ENCODE measurements around the gene CHRND.

CHRND gene

DNA sequence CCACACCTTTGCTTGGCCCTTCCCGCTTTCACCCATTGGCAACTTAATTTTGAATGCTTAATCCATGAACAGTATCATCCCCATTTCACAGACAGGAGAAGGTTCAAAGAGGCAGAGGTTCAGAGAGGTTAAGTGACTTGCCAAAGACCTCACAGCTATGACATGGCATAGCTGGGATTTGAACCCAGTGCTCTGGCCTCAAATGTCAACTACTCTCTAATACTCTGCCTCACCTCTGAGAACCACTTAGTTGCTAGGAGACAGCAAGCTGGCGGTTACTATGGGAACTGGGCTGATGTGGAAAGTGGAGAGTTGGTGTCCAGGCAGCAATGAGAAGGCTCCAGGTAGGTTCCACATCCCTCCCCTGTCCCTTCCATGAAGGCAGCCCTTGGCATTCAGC is 21.5 kb upstream of the CHRND start:
- DNase-seq = no peak

DNA sequence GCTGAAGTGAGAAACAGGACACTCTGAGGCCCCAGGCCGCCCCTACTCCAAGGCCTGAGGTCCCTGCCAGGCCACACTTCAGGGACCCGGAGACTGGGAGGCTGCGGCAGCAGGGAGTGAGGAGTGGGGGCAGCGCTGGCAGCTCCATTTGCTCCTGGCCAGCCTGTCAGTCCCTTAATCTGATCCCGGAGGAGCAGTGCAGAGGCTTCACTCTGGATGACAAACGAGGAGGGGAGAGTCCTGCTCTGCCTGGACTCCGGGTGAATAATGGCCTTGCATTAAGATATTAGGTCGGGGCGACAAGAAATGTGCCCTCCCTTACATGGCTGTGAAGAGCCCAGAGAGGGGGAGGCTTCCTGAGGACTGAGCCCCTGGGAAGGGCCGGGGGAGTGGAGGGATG is 20.1 kb upstream of the CHRND start:
- no peak for DNase-seq

DNA sequence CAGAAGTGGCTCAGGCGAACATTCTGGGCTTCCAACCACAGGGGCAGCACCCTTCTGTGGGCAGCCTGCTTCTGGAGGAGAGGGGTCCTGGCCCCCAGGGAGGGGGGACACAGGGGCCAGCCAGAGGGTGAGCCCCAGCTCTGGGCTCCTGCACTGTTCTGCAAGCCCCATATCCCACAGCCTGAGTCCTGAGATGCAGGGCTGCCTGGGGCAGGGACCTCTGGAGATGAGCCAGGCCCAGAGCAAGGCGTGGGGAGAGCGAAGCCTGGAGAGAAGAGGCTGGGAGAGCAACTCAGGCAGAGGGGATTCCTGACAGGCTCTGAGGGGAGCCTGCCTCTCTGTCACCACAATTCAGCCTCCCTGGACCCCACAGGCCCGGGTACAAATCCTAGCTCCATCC is 19.3 kb upstream of the CHRND start:
- no peak for DNase-seq

- DNase-seq = no peak
These were observed 17.7 kb upstream of the CHRND start for GRCh38 chr2:232508251-232508650.

DNA sequence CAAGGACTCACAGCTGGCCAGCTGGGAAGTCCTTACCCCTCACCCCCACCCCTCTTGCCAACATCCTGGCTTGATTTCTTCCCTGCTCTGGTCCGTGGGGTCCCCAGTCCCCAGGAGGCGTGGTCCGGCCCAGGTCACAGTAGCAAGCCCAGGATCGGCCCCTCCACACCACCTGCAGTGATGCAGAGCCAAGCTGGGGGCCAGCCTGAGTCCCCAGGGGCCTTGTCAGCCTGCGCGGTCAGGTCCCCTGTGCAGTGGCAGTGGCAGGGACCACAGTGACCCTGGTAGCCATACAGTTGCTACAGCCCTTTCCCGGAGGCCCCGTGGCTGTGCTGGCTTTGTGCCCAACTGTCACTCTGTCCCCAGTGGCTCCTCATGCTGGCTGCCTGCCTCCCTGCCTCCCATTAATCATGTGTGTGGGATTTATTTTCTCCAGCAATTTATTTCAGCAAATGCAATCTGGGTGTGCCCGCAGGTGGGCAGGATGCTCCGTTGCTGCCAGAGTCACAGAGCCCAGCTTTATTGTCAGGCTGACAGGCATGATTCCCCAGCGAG is 14.5 kb upstream of the CHRND start:
- DNase-seq = no peak

DNA sequence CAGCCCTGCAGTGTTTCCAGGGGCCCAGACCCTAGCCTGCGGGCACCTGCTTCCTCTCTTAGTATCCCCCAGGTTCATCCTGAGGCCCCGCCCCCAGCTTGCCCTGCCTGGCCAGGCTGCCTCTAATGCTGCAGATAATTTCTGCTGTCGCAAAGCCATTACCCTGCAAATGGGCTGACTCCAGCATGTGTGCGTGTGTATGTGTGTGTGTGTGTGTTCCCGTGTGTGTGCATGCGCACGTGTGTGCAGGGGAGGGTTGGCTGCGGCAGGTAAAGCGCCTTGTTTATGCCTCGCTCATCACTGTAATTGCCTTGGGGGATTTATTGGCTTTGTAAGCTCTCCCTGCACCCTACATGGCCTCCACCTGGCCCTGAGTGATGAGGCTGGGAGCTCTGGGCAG is 13.4 kb upstream of the CHRND start:
- DNase-seq = no peak

DNA sequence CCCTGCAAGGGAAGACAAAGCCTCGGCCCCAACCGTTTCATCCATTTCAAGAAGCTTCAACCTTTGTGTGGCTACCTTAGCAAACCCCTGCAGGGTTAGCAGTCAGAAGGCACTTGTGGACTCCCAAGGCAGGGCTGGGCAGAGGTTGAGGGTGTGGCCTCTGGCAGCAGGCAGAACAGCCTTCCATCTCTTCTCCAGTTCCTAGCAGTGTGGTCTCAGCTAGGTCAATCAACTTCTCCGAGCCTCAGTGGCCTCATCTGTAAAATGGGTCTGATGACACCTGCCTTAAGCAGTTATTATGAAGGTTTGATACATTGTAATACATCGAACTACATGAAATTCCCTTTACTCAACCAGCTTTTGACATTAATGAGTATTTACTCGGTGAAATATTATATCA is 12.6 kb upstream of the CHRND start:
- no peak for DNase-seq

DNA sequence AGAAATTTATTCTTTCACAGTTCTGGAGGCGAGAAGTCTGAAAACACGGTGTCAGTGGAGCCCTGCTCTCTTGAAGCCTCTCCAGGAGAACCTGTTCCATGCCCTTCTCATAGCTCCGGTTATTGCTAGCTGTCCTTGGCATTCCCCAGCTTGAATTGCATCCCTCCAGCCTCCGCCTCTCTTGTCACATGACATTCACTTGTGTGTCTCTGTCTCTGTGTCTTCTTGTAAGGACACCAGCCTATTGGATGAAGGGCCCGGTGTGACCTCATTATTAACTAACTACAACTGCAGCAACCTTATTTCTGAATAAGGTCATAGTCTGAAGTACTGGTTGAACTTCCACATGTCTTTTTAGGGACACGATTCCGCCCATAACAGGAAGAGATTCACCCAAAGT is 10.3 kb upstream of the CHRND start:
- no peak for DNase-seq

GRCh38 chr2:232516551-232516950 is 9.4 kb upstream of the CHRND start:
- DNase-seq = no peak

DNA sequence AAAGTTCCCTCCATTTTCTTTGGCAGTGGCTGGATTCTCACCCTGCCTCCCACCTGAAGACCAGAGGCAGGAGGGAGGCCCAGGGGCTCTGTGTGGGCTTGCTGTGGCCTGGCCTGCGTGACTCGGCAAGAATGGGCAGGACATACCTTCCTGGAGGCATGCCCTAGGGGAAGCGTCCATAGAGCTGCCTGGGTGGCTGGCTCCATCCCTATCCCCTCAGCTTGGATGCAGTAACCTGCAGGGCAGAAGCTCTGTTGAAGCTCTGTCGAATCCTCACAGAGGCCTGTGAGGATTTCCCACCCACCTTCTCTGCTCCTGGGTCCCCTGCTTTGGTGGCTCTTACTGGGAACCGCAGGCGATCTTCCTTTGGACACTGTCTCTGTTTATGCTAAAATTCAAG is 7.1 kb upstream of the CHRND start:
- no peak for DNase-seq

DNA sequence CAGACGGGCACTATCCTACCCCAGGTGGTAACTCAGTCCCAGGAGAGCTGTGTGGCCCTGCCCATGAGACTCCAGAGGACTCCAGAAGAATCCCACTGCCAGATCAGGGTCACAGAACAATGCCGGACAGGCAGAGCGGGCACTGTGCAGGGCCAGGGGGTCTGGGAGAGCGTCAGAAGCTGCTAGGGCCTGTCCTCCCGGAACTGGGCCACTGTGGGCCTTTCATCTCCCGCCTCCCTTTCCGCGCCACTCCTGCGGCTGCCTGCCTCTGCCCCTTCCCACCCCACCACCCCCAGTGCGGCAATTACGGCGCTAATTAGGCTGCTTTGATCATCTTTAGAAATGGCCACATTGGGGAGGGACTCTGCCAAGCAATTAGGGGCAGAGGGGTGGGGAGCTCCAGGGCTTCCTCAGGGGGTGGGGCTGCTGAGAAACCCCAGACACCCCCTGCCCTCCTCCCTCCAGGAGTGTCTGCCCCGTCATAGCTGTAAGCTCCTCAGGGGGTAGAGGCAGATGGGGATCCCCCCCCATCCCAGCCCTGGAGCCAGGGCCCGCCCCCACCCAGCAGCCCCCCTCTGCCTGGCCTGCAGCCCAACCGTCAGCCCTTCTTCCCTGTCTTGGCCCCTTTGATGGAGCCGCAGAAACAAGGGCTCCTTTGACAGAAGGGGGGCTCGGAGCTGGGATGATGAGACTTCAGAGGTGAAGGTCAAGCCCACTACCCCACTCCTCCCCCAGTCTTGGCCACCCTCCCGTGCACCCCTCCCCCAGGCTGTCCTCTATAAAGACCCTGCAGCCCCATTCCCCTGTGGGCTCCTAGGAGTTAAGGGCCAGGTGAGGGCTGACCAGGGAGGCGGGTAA is 6.2 kb upstream of the CHRND start, which contains the start of gene PRSS56:
TSS of gene PRSS56 (plus strand) at position 808 of the 858 bp plus-strand sequence. CDS start 211 bp downstream, outside the sequence.
- DNase-seq = no peak

DNA sequence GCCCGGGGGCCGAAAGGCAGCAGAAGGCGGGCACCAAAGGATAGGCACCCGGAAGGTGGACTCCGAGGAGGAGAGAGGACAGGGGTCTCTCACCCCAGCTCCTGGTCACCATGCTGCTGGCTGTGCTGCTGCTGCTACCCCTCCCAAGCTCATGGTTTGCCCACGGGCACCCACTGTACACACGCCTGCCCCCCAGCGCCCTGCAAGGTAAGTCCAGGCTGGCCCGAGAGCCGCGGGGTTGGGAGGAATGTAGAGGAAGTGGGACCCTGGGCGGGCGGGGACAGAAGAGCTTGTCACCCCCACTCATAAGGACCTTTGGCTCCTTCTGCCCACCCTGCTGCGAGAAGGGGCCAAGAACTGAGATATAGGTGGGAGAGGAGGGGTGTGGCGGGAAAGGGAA is 5.5 kb upstream of the CHRND start:
- DNase-seq = no peak

- DNase-seq = no peak
These were observed 4.9 kb upstream of the CHRND start for GRCh38 chr2:232521098-232521497.

- peak; percentile 61 for DNase-seq
These were observed 3.9 kb upstream of the CHRND start for GRCh38 chr2:232521959-232522622.

- DNase-seq = no peak
These were observed 3.1 kb upstream of the CHRND start for GRCh38 chr2:232522623-232523401.

DNA sequence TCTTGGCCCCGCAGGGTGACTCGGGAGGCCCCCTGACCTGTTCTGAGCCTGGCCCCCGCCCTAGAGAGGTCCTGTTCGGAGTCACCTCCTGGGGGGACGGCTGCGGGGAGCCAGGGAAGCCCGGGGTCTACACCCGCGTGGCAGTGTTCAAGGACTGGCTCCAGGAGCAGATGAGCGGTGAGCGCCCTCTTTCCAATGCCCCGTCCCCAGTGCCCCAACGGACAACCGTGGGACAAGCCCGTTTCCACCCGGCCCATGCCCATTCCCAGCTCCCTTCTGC is 2.6 kb upstream of the CHRND start:
- DNase-seq = no peak

GRCh38 chr2:232523682-232524597 is 2.0 kb upstream of the CHRND start:
- peak; percentile 12 for DNase-seq

DNA sequence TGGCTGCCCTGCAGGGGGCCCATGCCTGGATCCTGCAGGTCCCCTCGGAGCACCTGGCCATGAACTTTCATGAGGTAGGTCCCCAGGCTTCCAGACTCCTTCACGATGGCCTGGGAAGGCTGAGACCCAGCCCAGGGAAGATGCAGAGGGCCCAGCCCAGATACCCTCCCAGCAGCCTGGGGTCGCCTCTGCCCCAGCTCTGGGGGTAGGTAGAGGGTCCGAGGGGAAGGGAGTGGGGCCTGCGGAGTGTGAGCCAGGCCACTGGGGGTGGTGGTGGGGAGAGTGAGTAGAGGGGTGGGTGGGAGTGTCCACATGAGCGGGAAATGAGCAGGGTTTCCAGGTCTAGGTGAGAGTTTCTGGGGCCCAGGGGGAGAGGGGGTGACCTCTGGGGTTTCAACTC is 1.2 kb upstream of the CHRND start:
- no peak for DNase-seq

- no peak for DNase-seq
These were observed 761 bp upstream of the CHRND start for GRCh38 chr2:232525199-232525598.

DNA sequence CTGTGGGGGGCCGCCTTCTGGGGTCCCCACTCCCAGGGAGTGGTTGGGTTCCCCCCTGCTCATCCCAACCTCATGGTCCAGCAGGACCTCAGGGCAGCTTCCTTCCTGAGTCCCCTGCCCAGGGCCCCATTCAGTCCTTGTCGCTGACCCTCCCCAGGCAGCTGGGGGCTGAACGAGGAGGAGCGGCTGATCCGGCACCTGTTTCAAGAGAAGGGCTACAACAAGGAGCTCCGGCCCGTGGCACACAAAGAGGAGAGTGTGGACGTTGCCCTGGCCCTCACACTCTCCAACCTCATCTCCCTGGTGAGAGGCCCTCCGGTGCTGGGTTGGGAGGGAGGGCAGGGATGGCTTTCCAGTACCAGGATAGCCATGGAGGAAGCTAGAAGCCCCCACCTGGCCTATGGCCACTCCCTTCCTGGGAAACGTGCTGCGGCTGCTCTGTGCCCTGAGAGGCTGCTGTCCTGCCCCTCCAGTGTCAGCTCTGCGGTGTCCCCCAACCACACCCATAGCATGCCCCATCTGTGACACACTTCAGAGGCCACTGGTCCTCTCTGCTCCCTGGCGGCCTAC is 497 bp downstream of the CHRND start:
- DNase-seq = no peak

DNA sequence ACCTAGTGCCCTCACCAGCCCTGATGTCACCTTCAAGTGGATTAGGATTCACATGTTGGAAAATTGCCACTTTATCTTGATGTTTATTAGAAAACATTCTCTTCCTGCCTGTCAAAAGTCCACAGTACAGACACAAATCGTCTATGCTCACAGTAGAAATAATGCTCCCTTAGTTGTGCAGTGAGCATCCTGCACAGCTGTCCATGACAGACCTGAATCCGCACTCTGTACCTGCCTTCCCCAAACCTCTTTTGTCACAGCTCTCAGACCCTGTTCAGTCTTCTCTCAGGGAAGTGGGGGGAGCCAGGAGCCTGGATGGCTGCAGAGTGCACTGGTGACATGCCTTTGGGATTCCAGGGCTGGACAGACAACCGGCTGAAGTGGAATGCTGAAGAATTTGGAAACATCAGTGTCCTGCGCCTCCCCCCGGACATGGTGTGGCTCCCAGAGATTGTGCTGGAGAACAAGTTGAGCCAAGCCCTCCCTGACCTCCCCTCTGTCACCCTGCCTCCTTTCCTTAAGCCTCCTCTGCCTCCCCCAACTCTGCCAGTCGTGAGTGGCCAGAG is 2.0 kb downstream of the CHRND start:
- DNase-seq = no peak
